ENCODE data around the gene PARD3. TPM values are rescaled to one million over a fixed set of nuclear protein-coding genes. Genes with fewer than 3 reads are reported as not detected.

The PARD3 gene
- total and polyA plus RNA-seq, 7 donors, result 20.2 to 84.4 (median 53.4) TPM

GRCh38 chr10:34555653-34556052 lies 259.4 kb downstream of the PARD3 start:
- intact Hi-C loops (cut with DNase I), result no loop called here
- Histone ChIP-seq H3K27ac (no peak overlapping the region), H3K36me3 (ENCODE audit: insufficient read depth in 1 of 2, low read depth in 1 of 2) (no peaks in the 10 kb centered on the region), H3K4me1 (no peaks in the 10 kb centered on the region), H3K27me3 (ENCODE audit: insufficient read depth in 3 of 3, low read length in 2 of 3) (no peaks in the 10 kb centered on the region), H3K9me3 (no peaks in the 10 kb centered on the region), H3K4me3 (no peak overlapping the region)
- DNase-seq (no peak), ATAC-seq (no peak)
- WGBS, 3 donors, result 96 to 100% (median 100%) methylated on average over 1 of the region's 1 CpG
- TF ChIP-seq CTCF (IDR thresholded peaks at IDR 0.05), result no peak

GRCh38 chr10:34553747-34554146 lies 261.3 kb downstream of the PARD3 start:
- intact Hi-C loops (cut with DNase I), result no loop called here
- Histone ChIP-seq H3K36me3 (ENCODE audit: insufficient read depth in 1 of 2, low read depth in 1 of 2) (no peaks in the 10 kb centered on the region), H3K27me3 (ENCODE audit: insufficient read depth in 3 of 3, low read length in 2 of 3) (no peaks in the 10 kb centered on the region), H3K4me1 (peaks cover 11% of the 10 kb centered on the region), H3K9me3 (no peaks in the 10 kb centered on the region), H3K4me3 (no peak overlapping the region), H3K27ac (no peak overlapping the region)
- DNase-seq, result no peak
- no peak for ATAC-seq
- WGBS, 3 donors, result 44 to 93% (median 93%) methylated on average over 1 of the region's 1 CpG
- TF ChIP-seq CTCF (IDR thresholded peaks at IDR 0.05), result no peak

GRCh38 chr10:34551295-34551694 lies 263.8 kb downstream of the PARD3 start:
- no peaks in the 10 kb centered on the region for H3K27me3 ChIP-seq (ENCODE audit: insufficient read depth in 3 of 3, low read length in 2 of 3)
- DNase-seq (no peak), ATAC-seq (no peak)
- H3K9me3 ChIP-seq, result no peaks in the 10 kb centered on the region
- no peak overlapping the region for H3K4me3 ChIP-seq
- WGBS, 3 donors, result 96 to 98% (median 97%) methylated on average over 4 of the region's 4 CpGs
- no peak for TF ChIP-seq CTCF (IDR thresholded peaks at IDR 0.05)
- peaks cover 33% of the 10 kb centered on the region for H3K4me1 ChIP-seq
- H3K27ac ChIP-seq, result no peak overlapping the region
- H3K36me3 ChIP-seq (ENCODE audit: insufficient read depth in 1 of 2, low read depth in 1 of 2), result no peaks in the 10 kb centered on the region
- intact Hi-C loops (cut with DNase I), result no loop called here

GRCh38 chr10:34549953-34550352 lies 265.1 kb downstream of the PARD3 start:
- intact Hi-C loops (cut with DNase I), result no loop called here
- Histone ChIP-seq H3K36me3 (ENCODE audit: insufficient read depth in 1 of 2, low read depth in 1 of 2) (no peaks in the 10 kb centered on the region), H3K4me1 (peaks cover 33% of the 10 kb centered on the region), H3K9me3 (no peaks in the 10 kb centered on the region), H3K27ac (no peak overlapping the region), H3K4me3 (no peak overlapping the region), H3K27me3 (ENCODE audit: insufficient read depth in 3 of 3, low read length in 2 of 3) (no peaks in the 10 kb centered on the region)
- no peak for TF ChIP-seq CTCF (IDR thresholded peaks at IDR 0.05)
- 95 to 97% (median 96%) methylated on average over 9 of the region's 9 CpGs for WGBS, 3 donors
- ATAC-seq, result peak in 1 of 4 donors; percentile 7
- DNase-seq, result no peak

- Histone ChIP-seq H3K4me3 (no peak overlapping the region), H3K36me3 (ENCODE audit: insufficient read depth in 1 of 2, low read depth in 1 of 2) (no peaks in the 10 kb centered on the region), H3K4me1 (peaks cover 33% of the 10 kb centered on the region), H3K27ac (no peak overlapping the region), H3K27me3 (ENCODE audit: insufficient read depth in 3 of 3, low read length in 2 of 3) (no peaks in the 10 kb centered on the region), H3K9me3 (no peaks in the 10 kb centered on the region)
- no peak for DNase-seq
- no peak for TF ChIP-seq CTCF (IDR thresholded peaks at IDR 0.05)
- no peak for ATAC-seq
- 91 to 96% (median 93%) methylated on average over 3 of the region's 3 CpGs for WGBS, 3 donors
- intact Hi-C loops (cut with DNase I), result no loop called here
Measured at GRCh38 chr10:34549001-34549400, 266.1 kb downstream of the PARD3 start.
